Neutrophil (primary cell): Measurements from ENCODE around the gene WDR55.
"Not testable (repeated sequence)": the region's sequence is repeated elsewhere in the genome, so short reads cannot be mapped to it uniquely, and the experiment has no call there.

Source experiments
- H3K27ac ChIP-seq: fragments of 200-600 bp; sonication (generic); 2 replicates; pipeline ENCODE4 v1.5.1; 2016; ENCODE audit warnings: mild to moderate bottlenecking, moderate library complexity
- H3K27me3 ChIP-seq: fragments of 200-600 bp; sonication (generic); 2 replicates; pipeline ENCODE4 v1.6.0; 2016; ENCODE audit warnings: mild to moderate bottlenecking
- H3K36me3 ChIP-seq: fragments of 200-600 bp; sonication (generic); 2 replicates; pipeline ENCODE4 v1.5.1; 2017
- H3K4me1 ChIP-seq, 2 experiments: fragments of 200-600 bp in 1 of 2; sonication (generic) in 1 of 2; 1 replicate in 1 of 2; 2 replicates in 1 of 2; pipeline versions ENCODE4 v1.5.1 to v1.6.1; 2013 to 2016; ENCODE audit warnings: low read depth in 1 of 2, low read length in 1 of 2, mild to moderate bottlenecking in 1 of 2, moderate library complexity in 1 of 2; ENCODE audit not compliant: control insufficient read depth in 1 of 2, insufficient read depth in 1 of 2
- H3K4me3 ChIP-seq, 2 experiments: fragments of 200-600 bp in 1 of 2; sonication (generic) in 1 of 2; 1 replicate in 1 of 2; 2 replicates in 1 of 2; pipeline ENCODE4 v1.5.1; 2013 to 2016; ENCODE audit warnings: low read depth in 1 of 2, low read length in 1 of 2, mild to moderate bottlenecking in 1 of 2, moderate library complexity in 1 of 2
- H3K9me3 ChIP-seq: fragments of 200-600 bp; sonication (generic); 2 replicates; pipeline ENCODE4 v1.5.1; 2016
- TF ChIP-seq, protein P1 (sequence below): fragments of 200-600 bp; sonication (generic); IDR thresholded peaks from 2 replicates; pipeline ENCODE4 v1.5.1; 2016; ENCODE audit warnings: antibody characterized with exemption

The WDR55 gene

DNA sequence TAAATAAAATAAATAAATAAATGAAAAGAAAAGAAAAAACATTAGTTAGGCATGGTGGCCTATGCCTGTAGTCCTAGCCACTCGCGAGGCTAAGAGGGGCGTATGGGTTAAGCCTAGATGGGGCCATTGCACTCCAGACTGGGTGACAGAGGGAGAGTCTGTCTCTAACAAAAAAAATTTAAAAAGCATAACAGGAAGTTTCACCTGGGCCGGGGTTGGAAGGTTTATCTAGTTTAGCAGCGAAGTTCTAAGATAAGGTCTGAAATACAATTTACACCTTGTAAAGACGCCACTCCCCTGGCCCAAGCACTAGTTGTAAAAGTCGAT is 53.5 kb downstream of the WDR55 start:
- H3K27me3 ChIP-seq, result peaks cover 35% of the 10 kb centered on the region
- H3K4me1 ChIP-seq, result no peaks in the 10 kb centered on the region
- H3K27ac ChIP-seq, result no peak overlapping the region
- TF ChIP-seq, protein P1, sequence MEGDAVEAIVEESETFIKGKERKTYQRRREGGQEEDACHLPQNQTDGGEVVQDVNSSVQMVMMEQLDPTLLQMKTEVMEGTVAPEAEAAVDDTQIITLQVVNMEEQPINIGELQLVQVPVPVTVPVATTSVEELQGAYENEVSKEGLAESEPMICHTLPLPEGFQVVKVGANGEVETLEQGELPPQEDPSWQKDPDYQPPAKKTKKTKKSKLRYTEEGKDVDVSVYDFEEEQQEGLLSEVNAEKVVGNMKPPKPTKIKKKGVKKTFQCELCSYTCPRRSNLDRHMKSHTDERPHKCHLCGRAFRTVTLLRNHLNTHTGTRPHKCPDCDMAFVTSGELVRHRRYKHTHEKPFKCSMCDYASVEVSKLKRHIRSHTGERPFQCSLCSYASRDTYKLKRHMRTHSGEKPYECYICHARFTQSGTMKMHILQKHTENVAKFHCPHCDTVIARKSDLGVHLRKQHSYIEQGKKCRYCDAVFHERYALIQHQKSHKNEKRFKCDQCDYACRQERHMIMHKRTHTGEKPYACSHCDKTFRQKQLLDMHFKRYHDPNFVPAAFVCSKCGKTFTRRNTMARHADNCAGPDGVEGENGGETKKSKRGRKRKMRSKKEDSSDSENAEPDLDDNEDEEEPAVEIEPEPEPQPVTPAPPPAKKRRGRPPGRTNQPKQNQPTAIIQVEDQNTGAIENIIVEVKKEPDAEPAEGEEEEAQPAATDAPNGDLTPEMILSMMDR, result no peak
- H3K4me3 ChIP-seq, result no peak overlapping the region
- no peaks in the 10 kb centered on the region for H3K36me3 ChIP-seq
- no peaks in the 10 kb centered on the region for H3K9me3 ChIP-seq

DNA sequence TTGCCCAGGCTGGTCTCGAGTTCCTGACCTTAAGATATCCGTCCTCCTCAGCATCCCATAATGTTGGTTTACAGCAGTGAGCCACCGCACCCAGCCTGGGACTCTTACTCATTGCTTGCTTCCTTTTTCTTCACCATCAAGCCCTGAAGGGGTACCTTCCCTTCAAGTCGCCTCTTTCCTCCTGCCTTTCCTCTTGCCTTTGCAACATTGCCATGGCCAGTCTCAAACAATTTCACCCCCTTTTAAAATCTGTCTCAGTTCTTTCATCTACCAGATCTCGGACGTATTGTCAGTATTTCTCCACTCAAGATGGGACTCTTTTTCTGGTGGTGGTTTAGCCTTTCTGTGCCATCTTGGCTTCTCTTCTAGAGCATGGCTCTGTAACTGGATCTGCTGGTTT is 56.0 kb downstream of the WDR55 start:
- H3K4me3 ChIP-seq, H3K9me3 ChIP-seq, H3K4me1 ChIP-seq, H3K36me3 ChIP-seq, H3K27ac ChIP-seq: not testable (repeated sequence)
- peaks cover 53% of the 10 kb centered on the region for H3K27me3 ChIP-seq

DNA sequence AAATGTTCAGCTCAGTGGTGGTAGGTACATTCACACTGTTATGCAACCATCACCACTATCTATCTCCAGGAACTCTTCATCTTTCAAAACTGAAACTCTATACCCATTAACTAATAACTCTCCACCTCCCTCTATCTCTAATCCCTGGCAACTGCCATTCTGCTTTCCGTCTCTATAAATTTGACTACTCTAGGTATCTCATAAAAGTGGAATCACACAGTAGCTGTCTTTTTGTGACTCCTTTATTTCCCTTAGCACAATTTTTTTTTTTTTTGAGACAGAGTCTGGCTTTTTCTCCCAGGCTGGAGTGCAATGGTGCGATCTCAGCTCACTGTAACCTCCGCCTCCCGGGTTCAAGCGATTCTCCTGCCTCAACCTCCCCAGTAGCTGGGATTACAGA is 56.7 kb downstream of the WDR55 start:
- H3K36me3 ChIP-seq, H3K4me1 ChIP-seq, H3K4me3 ChIP-seq, H3K9me3 ChIP-seq, H3K27ac ChIP-seq: not testable (repeated sequence)
- H3K27me3 ChIP-seq, result peaks cover 59% of the 10 kb centered on the region
